ENCODE measurements around the gene CLBA1.
A peak's percentile ranks its signal among the peaks of the same experiment; 100 is the strongest.
"Not testable (repeated sequence)": the region's sequence is repeated elsewhere in the genome, so short reads cannot be mapped to it uniquely, and the experiment has no call there.

CLBA1 gene

DNA sequence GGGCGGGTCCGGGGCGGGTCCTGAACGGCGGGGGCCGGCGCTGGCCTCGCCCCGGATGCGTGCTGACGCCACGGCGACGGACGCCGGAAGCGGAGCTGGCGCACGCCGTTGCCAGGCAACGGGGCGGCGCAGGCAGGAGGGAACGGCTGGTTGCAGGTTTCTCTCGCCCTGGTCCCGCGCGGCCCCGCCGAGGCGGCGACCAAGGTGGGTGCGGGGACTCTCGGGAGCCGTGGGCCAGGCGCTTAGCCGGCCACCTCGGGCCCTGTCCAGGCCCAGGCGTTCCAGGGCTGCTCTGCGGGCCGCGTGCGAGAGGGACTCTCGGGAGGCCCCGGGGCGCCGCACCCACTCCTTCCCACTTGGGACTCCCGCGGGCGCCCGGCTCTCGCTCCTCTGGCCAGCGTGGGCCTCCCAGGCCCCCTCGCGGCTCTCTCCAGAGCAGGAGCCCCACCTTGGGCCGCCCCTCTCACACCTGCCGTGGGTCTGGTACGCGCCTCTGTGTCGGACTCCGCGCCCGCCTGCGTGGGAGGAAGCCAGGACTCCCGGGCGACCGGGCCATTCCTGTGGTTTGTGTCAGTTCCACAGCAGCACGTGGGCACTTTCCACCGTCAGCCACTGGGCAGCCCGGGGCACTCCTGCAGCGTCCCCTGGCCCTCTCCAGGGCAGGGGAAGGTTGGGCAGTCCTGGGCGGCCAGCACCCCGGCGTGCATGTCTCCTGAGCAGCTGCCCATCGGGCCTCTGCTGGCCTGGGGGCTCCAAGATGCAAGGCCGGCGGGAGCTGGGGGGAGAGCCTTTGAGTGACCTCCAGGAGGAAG is at the start of gene CLBA1:
Gene CLBA1, plus strand, starts transcription at position 114 of the 812 bp plus-strand sequence. Its CDS starts 644 bp downstream, at position 758.
- peak; percentile 93 for DNase-seq

DNA sequence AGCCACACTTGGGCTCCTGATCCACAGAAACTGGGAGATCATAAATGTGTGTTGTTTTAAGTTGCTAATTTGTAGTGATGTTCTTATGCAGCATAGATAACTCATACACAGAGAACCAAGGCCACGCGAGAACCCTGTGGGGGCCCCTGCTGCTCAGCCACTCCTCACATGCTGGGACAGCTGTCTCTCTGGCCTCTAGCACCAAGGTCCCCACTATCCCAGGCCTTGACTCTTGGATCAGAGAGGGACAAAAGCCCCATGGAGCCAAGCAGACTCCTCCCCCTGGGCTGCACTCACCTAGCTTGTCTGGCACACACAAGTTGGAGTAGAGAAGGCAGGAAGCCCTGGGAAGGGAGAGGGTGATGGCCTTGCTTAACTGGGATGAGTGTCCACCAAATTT is 49.6 kb upstream of the CLBA1 start:
- DNase-seq, result no peak

DNA sequence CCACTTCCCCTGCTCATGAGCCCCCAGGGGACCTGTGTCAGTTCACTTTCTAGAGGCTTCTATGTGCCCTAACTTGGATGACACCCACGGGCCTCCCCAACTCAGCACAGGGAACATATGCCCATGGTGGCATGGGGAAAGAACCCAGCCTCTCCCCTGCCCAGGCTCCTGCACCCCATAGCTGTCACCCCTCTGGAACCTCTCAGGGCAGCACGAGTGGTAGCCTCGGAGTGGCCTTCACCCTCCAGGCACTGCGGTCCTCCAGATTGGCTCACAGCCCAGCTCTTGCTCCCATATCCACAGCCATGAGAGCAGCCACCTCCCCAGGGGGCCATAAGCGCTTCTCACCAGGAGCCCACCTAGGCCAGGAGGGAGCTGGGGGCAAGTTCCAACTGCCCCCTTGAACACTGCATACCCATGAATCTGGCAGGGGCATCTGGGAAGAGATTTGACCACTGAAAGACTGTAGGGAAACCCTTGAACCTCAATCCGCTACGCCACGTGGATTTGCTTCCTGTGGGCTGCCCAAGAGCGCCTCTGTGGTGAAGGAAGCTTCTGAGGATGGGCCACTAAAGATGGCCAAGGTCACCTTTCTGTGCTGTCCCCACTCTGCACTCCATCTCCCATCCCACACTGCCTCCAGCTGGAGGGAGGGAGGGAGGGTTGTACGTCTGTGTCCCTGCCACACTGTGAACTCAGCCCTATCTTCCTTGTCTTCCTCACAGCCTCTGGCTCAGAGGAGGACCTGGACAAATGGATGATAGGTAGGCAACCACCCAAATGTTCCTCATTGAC is 49.0 kb upstream of the CLBA1 start:
- no peak for DNase-seq

DNA sequence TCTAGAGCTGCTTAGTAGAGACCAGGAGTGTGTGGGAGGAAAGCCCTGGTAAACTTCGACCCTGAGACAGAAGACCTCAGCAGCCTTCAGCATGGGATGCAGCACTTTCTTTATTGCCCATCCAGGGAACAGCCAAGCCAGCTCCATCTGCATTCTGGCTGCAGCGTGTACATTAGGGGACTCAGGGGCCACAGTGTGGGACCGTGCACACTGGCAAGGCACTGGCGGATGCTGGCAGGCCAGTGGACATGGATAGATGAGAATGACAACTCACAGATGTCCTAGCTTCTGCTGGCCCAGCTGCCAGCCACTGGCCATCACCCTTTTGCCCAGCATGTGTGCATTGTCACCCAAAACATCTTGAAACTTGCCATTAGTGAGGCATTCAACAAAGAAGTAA is 48.4 kb upstream of the CLBA1 start:
- DNase-seq, result no peak

DNA sequence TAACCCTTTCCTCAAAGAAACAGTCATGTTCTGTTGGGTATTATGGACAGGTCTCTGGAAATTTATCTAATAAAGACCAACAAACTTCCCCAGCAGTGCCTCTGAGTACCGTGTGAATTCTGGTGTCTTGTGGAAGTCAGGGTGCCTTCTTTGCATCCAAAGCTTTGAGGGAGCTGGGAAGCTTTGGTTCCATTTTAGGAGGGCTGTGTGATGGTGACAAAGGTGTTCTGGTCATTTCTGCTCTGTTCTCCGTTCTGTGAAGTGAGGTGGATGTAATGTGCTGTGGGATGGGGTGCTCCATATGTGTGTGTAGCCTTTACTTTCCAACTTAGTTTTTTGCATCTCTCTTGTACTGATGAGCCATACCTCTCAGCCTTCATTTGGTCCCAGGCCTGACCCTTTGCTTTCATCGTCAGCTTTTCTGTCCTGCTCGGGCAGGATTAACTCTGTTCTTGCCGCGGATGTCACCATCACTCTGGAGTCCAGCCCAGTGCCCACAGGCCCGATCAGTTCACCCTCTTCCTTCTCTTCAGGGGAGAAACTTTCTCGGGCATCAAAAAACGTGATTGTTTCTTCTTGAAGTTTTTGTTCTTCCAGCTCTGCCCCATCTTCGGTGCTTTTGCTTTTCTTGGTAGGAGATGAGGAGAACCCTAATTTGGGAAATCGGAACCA is 47.8 kb upstream of the CLBA1 start:
- DNase-seq, result no peak

DNA sequence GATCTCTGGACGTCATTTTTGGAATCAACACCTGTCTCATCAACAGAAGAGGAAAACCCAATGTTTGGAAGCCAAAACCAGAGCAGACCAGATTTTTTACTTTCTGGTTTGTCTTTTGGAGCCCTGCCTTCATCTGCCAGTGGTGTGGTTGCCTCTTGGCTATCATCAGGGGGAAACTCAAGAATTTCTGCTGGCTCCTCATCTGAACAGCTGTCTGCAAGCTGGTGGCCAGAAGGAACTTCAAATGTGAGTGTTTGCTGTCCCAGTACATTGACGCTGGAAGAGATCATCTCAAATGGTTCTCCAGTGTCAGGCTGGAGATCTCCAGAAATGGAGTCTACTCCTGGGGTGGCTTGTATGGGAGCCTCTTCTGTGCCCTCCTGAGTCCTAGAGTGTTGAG is 47.2 kb upstream of the CLBA1 start:
- no peak for DNase-seq

DNA sequence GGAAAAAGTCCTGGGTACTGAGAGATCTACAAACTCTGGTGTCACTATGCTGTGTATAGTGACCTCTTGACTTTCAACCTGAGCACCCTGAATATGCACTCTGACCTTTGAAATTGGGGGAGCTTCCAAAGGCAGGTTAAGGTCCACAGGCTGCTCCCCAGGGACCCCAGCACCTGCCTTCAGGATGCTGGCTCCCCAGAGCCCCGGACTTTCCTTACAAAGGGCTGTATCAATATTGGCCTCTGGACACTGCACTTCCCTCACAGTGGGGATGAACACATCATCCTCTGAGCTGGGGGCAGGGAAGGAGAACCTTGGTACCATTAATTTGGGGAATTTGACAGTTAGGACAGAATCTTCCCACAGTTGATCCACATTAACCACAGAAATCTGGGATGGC is 46.6 kb upstream of the CLBA1 start:
- DNase-seq, result no peak

DNA sequence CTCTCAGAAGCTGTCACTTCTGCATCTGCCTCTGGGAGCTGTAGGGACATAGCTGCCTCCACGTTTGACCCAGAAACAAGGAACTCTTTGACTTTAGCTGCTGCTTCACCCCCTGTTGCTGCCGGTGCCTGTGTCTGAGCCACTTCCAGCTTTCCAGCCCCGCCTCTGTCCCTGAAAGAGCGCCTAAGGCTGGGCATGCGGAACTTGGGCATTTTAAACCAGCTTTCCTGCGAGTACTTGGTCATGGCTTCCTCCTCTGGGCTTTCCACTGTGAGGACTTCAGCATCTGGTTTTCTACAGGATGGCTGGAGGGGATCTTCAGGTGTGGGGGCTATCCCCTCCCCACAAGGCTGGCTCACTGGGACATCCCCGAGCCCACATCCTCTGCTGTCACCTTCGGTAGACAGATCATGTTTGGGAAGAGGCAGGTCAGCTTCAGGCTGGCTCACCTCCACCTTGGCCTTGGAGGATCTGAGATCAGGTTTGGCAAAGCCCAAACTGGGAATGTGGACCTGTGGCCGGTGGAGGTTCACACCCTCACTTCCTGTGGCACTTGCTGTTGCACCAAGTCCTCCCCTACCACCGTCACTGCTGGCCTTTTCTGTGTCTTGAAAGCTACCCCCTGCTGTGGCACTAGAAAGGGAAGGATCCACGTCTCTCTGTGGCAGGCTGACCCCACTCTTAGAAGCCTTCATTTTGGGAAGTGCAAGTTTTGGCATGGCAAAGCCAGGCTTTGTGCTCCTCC is 45.8 kb upstream of the CLBA1 start:
- DNase-seq, result no peak

DNA sequence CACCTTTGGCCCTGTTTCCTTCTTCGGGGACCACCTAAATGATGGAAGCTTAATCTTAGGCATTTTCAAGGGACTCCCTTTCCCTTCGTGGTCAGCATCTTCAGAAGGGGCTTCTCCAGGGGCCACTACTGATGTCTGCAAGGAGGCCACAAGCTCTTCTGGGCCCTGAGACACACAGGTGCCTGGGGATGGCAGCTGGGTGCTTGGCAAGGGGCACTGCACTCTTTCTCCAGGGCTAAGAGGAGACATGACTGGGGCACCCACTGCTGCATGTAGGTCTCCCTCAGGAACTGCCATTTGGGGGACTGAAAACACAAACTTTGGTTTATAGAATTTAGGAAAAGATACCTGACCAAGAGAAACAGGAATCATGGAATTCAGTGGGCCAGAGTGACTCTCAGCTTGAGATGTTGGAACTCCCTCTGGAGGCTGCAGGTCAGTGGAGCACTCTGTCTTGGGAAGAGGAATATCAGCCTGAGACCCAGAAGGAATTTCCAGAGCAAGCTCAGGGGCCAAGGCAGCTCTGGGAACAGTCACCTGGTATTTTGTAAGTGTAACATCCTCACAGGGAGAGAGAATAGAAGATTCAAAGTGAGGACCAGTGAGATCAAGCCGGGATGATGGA is 45.0 kb upstream of the CLBA1 start:
- no peak for DNase-seq

DNA sequence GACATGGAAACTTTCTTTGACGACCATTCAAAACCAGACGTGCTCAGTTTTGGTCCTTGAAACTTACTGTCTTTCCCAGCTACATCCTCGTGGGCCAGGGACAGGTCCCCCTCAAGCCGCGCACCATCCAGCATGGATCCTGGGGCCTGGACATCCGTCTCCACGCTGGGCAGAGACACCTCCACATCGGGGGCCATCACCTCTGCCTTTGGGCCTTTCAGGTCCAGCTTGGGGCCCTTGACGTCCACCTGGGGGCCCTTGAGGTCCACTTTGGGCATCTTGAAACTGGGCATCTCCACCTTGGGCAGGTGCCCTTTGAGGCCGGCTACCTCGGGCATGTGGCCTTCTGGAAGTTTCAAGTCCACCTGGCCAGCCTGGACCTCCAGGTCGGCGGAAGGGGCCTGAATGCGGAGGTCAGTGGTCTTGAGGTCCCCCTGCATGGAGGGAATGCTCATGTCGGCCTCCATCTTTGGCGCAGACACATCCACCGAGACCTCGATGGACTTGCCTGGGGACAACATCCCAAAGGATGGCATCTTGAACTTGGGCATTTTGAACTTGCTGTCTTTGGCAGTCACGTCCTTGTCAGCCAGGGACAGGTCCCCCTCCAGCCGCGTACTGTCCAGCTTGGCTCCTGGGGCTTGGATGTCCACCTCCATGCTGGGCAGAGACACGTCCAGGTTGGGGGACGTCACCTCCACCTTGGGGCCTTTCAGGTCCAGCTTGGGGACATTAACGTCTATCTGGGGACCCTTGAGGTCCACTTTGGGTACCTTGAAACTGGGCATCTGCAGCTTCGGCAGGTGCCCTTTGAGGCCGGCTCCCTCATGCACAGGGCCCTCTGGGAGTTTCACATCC is 43.9 kb upstream of the CLBA1 start:
- no peak for DNase-seq

DNA sequence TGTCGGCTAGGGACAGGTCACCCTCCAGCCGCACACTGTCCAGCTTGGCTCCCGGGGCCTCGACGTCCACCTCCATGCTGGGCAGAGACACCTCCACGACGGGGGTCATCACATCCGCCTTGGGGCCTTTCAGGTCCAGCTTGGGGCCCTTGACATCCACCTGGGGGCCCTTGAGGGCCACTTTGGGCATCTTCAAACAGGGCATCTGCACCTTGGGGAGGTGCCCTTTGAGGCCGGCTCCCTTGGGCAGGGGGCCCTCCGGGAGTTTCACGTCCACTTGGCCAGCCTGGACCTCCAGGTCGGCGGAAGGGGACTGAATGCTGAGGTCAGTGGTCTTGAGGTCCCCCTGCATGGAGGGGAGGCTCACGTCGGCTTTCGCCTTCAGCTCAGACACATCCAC is 43.0 kb upstream of the CLBA1 start:
- no peak for DNase-seq

DNA sequence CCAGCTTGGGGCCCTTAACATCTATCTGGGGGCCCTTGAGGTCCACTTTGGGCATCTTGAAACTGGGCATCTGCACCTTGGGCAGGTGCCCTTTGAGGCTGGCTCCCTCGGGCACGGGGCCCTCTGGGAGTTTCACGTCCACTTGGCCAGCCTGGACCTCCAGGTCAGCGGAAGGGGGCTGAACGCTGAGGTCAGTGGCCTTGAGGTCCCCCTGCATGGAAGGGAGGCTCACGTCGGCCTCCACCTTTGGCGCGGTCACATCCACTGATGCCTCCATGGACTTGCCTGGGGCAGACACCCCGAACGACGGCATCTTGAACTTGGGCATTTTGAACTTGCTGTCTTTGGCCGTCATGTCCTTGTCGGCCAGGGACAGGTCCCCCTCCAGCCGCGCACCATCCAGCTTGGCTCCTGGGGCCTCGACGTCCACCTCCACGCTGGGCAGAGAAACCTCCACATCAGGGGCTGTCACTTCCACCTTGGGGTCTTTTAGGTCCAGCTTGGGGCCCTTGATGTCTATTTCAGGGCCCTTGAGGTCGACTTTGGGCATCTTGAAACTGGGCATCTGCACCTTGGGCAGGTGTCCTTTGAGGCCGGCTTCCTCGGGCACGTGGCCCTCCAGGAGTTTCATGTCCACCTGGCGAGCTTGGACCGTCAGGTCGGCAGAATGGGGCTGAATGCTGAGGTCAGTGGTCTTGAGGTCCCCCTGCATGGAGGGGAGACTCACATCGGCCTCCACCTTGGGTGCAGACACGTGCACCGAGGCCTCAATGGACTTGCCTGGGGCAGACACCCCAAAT is 42.2 kb upstream of the CLBA1 start:
- not testable (repeated sequence) for DNase-seq

DNA sequence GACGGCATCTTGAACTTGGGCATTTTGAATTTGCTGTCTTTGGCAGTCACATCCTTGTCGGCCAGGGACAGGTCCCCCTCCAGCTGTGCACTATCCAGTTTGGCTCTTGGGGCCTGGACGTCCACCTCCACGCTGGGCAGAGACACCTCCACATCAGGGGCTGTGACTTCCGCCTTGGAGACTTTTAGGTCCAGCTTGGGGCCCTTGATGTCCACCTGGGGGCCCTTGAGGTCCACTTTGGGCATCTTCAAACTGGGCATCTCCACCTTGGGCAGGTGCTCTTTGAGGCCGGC is 41.6 kb upstream of the CLBA1 start:
- DNase-seq, result not testable (repeated sequence)

DNA sequence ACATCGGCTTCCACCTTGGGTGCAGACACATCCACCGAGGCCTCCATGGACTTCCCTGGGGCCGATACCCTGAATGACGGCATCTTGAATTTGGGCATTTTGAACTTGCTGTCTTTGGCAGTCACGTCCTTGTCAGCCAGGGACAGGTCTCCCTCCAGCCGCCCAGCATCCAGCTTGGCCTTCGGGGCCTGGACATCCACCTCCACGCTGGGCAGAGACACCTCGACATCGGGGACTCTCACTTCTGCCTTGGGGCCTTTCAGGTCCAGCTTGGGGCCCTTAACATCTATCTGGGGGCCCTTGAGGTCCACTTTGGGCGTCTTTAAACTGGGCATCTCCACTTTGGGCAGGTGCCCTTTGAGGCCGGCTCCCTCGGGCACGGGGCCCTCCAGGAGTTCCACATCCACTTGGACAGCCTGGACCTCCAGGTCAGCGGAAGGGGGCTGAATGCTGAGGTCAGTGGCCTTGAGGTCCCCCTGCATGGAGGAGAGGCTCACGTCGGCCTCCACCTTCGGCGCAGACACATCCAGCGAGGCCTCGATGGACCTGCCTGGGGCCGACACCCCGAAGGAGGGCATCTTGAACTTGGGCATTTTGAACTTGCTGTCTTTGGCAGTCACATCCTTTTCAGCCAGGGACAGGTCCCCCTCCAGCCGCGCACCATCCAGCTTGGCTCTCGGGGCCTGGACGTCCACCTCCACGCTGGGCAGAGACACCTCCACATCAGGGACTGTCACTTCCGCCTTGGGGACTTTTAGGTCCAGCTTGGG is 41.0 kb upstream of the CLBA1 start:
- not testable (repeated sequence) for DNase-seq

DNA sequence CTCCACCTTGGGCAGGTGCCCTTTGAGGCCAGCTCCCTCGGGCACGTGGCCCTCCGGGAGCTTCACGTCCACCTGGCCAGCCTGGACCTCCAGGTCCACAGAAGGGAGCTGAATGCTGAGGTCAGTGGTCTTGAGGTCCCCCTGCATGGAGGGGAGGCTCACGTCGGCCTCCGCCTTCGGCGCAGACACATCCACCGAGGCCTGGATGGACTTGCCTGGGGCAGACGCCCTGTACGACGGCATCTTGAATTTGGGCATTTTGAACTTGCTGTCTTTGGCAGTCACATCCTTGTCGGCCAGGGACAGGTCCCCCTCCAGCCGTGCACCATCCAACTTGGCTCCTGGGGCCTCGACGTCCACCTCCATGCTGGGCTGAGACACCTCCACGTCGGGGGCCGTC is 40.3 kb upstream of the CLBA1 start:
- DNase-seq, result not testable (repeated sequence)

DNA sequence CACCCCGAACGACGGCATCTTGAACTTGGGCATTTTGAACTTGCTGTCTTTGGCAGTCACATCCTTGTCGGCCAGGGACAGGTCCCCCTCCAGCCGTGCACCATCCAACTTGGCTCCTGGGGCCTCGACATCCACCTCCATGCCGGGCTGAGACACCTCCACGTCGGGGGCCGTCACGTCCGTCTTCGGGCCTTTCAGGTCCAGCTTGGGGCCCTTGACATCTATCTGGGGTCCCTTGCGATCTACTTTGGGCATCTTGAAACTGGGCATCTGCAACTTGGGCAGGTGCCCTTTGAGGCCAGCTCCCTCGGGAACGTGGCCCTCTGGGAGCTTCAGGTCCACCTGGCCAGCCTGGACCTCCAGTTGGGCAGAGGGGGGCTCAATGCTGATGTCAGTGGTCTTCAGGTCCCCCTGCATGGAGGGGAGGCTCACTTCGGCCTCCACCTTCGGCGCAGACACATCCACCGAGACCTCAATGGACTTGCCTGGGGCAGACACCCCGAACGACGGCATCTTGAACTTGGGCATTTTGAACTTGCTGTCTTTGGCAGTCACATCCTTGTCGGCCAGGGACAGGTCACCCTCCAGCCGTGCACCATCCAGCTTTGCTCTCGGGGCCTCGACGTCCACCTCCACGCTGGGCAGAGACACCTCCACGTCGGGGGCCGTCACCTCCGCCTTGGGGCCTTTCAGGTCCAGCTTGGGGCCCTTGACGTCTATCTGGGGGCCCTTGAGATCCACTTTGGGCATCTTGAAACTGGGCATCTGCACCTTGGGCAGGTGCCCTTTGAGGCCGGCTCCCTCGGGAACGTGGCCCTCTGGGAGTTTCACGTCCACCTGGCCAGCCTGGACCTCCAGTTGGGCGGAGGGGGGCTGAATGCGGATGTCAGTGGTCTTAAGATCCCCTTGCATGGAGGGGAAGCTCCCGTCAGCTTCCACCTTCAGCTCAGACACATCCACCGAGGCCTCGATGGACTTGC is 39.3 kb upstream of the CLBA1 start:
- DNase-seq, result not testable (repeated sequence)

DNA sequence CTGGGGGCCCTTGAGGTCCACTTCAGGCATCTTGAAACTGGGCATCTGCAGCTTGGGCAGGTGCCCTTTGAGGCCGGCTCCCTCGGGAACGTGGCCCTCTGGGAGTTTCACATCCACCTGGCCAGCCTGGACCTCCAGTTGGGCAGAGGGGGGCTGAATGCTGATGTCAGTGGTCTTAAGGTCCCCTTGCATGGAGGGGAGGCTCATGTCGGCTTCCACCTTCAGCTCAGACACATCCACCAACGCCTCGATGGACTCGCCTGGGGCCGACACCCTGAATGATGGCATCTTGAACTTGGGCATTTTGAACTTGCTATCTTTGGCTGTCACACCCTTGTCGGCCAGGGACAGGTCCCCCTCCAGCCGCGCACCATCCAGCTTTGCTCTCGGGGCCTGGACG is 38.4 kb upstream of the CLBA1 start:
- DNase-seq, result not testable (repeated sequence)

DNA sequence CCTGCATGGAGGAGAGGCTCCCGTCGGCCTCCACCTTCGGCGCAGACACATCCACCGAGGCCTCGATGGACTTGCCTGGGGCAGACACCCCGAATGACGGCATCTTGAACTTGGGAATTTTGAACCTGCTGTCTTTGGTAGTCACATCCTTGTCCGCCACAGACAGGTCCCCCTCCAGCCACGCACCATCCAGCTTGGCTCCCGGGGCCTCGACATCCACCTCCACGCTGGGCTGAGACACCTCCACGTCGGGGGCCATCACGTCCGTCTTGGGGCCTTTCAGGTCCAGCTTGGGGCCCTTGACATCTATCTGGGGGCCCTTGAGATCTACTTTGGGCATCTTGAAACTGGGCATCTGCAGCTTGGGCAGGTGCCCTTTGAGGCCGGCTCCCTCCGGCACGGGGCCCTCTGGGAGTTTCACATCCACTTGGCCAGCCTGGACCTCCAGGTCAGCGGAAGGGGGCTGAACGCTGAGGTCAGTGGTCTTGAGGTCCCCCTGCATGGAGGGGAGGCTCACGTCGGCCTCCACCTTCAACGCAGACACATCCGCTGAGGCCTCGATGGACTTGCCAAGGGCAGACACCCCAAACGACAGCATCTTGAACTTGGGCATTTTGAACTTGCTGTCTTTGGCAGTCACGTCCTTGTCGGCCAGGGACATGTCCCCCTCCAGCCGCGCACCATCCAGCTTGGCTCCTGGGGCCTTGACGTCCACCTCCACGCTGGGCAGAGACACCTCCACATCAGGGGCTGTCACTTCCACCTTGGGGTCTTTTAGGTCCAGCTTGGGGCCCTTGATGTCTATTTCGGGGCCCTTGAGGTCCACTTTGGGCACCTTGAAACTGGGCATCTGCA is 37.5 kb upstream of the CLBA1 start:
- DNase-seq, result not testable (repeated sequence)

Data from hematopoietic multipotent progenitor cell treated with erythropoietin and hydrocortisone succinate and interleukin-3 and kit ligand, for 6 days (in vitro differentiated cells).